Measurements from ENCODE around the gene MEI1.
"Not testable (repeated sequence)": the region's sequence is repeated elsewhere in the genome, so short reads cannot be mapped to it uniquely, and the experiment has no call there.

Gene MEI1

DNA sequence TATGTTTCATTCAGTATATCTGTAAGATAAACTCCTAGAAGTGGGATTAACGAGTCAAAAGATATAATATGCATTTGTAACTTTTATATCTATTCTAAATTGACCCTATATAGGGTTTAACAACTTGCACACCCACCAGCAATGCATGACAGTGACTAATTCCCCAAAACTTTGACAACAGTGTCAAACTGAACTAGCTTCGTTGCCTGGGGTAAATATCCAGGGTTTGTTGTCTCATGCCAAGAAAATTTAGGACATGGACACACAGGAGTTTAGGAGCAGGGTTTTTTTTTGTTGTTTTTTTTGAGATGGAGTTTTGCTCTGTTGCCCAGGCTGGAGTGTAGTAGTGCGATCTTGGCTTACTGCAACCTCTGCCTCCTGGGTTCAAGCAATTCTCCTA is 15.7 kb upstream of the MEI1 start:
- DNase-seq: no peak

DNA sequence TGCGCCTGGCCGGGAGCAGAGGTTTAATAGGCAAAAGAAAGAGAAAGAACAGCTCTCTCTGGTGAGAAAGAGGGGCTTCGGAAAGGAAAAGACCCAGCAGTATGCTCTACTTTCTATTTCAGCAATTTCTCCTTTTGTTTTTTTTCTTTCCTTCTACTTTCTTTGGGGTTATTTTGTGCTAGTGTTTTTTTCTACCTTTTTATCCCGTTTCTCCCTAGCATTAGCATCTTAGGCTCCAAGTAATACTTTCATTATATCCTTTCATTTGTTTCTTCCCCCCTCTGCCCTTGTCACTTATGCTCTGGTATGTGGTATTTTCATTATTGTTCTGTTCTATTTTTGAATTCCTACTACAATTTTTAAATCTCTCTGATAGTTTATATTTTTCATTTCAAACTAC is 15.1 kb upstream of the MEI1 start:
- no peak for DNase-seq

DNA sequence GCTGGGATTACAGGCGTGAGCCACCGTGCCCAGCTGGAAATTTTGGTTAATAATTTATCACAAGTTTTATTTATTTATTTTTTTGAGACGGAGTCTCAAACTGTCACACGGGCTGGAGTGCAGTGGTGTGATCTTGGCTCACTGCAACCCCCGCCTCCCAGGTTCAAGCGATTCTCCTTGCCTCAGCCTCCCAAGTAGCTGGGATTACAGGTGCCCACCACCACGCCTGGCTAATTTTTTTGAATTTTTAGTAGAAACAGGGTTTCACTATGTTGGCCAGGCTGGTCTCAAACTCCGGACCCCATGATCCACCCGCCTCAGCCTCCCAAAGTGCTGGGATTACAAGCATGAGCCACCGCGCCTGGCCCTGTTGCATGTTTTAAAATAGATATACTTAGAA is 12.4 kb upstream of the MEI1 start:
- not testable (repeated sequence) for DNase-seq

DNA sequence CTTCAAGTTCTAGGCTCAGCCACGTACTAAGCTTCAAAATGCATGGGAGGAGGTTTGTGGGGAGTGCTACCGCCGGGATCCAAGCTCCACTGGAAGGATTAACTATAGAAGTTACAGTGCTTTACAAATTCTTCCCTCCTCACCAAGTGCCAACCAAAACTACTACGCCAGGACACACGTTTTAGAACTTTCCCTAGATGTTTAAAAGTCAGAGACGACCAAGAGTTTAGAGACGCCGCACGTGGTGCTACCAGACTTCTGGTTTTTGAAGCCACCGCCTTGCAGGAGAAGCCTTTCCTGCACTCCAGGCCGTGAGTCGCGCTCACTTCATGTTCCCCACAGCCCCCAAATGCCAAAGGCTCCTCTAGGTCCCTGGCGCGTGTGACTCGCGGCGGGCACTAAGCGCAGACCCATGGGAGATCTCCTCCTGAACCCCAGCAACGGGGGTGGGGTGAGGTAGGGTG is 11.4 kb upstream of the MEI1 start:
- no peak for DNase-seq

DNA sequence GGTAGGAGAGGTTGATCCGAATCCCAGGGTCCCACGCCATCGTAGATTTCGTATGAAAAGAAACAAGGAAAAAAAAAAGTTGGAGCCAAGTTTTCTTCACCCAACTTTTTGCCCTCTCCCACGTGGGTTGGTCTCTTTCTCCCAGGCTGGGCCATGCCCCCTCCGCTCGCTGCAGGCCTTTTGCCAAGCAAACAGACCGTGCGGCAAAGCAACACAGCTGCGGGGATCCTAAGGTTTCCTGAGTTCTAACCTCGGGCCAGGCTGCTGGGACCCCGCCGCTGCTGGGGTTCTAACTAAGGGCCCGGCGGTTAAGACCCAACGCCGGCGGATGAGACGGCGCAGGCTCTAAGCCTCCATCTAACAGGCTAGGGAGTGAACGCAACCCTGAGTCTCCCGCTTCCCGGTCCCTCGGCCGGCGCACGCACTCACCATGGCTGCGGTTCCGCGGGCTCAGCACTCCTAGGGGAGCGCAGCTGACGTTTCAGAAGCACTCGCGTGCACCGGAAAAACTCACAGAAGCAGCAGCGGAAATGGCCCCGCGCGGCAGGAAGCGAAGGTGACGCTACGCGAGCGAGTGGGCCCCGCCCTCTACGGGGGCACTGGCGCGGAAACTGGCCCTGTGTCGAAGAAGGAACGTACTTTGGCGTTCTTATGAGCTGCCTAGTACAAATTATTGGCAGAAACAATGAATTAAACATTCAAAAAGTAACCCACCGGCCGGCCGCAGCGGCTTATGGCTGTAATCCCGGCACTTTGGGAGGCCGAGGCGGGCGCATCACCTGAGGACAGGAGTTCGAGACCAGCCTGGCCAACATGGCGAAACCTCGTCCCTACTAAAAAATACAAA is 10.7 kb upstream of the MEI1 start, which contains the start of gene SNU13:
TSS of gene SNU13 (minus strand) at position 503 of the 847 bp plus-strand sequence. CDS start at position 432, 71 bp downstream.
- peak; percentile 52 for DNase-seq

DNA sequence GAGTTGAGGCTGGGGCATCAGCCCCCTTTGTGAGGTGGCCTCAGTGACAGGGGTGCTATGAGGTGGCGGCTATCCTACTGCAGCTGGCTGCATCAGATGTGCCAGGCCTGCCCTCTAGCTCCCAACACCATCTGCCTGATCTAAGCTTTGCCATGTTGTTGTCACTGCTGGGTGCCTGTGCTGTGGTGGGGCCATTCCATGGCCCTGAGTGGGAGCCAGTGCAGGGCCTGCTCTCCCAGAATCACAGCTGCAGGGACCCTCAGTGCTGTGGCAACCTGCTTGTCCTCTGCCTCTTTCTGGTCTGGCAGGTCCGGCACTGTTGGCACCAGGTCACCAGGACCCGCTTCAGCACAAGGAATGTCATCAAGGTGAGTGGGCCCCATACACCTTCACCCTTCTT is 8.8 kb upstream of the MEI1 start:
- no peak for DNase-seq

DNA sequence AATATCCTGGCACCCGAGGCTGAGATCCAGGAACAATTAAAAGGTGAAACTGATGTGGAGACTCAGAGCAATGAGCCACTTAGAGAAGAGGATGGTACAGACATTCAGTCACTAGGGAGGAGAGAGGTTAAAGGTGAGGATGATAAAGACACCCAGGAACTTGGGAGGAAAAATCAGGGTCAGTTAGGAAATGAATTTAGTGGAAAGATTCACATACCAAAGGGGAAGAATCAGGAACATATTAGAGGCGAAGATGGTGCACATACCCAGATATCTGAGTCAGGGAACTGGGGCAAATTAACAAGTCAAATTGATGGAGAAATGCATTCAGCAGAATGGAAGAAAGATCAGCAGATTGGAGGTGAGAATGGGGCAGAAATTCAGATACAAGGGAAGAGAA is 4.1 kb upstream of the MEI1 start:
- no peak for DNase-seq

DNA sequence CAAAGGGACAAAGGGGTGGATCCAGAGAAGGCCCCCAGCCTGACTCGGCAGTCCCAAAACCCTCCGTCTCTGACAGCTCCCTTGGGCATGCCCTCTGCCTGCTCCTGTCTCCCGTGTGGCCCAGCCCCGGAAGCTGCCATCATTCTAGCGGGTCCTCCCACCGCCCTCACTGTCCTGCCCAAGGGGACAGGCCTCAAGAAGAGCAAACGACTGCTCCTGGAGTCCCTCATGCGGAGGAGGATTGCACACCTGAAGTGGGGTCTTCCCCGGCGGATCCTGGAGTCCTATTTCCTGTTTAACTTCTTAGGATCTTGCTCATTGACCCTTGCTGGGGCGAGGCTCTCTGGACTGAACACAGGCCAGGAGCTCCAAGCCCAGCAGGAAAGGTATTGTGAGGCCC is 2.6 kb upstream of the MEI1 start:
- no peak for DNase-seq

DNA sequence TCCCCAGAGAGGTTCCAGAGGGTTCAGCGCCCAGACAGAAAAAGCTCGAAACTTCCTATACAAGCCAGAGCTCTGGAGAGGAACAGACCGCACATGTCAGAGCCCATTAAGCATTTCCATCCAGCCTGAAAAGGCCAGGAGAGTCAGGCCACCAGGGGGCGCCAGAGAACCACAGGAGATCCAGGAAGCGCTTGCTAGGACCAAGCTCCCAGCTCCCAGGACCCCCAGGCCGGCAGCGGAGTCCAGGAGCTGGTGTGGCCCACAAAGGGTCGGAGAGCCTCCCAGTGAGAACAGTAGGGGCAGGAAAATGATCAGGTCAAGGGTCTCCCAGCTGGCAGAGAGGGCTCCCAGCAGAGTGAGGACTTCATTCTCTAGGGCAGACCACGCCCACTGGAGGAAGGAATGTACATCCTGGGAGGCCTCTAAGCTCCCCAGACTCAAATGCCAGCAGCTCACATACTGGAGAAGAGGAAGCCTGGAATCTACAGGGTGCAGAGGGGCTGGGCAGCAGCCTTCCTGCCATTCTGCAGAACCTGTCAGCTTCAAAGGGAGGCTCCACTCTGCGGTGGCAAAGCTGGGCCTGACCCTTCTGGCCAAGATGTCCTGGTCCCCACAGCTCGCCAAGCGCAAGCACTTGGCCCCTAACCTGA is 2.1 kb upstream of the MEI1 start:
- peak; percentile 46 for DNase-seq

DNA sequence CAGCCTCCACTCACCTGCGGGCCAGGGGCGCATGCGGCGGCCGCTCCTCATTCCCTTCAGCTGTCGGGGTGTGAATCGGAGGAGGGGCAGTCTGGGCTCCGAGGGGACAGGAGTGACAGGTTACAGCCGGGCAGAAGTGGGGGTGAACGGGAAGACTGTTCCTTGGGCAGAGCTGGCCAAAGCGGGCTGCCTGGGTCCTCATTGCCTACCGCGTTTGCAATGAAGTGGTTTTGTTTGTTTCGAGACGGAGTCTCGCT is 733 bp downstream of the MEI1 start:
- no peak for DNase-seq

DNA sequence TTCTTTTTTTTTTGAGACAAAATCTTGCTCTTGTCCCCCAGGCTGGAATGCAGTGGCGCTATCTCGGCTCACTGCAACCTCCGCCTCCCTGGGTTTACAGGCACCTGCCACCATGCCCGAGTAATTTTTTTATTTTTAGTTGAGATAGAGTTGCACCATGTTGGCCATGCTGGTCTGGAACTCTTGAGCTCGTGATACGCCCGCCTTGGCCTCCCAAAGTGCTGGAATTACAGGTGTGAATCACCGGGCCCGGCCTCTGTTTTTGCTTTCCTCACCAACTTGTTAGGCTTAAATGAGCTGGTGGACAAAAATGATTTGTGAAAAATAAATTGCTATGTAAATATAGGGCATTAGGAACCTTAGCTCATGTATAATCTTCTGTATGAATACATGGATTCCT is 3.5 kb downstream of the MEI1 start:
- no peak for DNase-seq

DNA sequence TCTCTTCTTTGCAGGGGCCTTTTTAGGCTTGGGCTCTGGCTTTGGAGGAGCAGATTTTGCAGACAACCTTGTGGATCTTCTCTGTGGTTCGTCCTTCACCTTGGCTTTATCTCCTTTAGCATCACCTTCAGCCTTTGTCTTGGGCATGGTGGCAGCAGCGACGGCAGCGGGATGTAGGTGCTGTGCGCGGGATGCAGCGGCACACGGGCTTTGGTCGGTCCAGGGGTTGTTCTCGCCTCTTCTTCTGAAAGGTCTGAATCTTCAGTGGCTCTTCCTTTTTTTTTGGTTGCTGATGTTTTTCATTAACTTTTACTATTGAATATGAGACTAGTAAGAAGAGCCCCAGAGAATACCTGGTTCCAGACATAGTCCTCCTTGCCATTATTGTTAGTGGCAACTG is 10.0 kb downstream of the MEI1 start:
- no peak for DNase-seq

DNA sequence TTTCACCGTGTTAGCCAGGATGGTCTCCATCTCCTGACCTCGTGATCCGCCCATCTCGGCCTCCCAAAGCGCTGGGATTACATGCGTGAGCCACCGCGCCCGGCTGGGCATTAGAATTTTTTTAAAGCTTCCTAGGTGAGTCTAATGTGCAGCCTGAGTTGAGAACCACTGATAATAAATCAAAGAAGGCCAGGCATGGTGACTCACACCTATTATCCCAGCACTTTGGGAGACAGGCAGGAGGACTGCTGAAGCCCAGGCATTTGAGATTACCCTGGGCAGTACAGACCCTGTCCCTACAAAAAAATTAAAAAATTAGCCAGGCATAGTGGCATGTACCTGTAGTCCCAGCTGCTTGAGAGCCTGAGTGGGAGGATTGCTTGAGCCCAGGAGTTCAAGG is 13.7 kb downstream of the MEI1 start:
- no peak for DNase-seq

DNA sequence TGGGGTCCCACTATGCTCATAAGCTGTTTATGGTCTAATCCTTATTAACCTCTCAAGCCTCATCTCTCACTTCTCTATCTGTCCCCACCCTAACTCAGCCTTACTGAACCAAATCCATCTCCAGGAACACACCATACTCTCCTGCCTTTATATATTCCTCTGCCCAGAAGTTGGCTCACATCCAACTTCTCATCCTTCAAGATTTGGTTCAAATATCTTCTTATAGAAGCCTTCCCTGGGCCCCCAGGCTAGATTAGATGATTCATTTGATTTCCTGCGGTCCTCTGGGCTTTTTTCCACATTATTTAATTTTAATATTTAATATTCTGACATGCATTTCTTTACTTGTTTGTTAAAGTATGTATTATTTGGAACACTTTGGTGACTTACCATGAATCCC is 23.2 kb downstream of the MEI1 start:
- DNase-seq: no peak

DNA sequence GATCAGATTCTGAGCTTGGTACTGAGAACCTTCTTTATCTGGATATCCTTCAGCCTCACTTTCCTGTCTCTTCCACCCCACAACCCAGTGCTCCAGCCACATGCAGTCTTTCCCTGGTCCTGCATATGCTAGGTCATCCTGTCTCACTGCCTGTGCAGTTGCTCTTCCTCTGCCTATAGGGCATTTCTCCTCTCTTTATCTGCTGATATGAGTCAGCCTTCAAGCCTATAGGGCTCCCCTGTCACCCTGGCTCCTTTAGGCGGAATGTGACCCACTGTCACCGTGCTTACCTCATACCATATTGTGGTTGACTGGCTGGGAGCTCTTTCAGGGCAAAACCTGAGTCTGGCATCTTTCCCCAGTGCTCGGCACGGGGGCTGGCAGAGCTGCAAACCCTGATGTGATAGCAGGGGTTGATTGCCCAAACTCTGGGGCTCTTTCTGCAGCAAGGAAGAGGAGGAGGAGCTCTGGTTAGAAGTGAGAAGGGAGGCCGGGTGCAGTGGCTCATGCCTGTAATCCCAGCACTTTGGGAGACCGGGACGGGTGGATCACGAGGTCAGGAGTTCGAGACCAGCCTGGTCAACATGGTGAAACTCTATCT is 26.3 kb downstream of the MEI1 start:
- no peak for DNase-seq

DNA sequence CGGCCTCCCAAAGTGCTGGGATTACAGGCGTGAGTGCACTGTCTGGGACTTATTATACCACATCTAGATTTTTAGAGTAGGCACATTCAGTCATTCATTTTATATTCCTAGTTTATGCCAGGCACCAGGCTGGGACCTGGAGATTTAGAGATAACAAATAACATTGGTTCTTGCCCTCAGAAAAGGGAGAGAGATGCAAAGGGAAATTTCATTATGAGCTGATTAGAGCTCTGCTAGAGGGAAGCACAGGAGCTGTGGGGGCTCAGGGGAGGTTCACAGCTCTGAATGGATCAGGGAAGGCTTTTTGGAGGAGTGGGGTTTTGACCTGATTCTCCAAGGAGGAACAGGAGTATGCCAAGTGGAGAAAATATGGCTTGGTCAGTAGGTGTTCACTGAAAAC is 32.3 kb downstream of the MEI1 start:
- no peak for DNase-seq

DNA sequence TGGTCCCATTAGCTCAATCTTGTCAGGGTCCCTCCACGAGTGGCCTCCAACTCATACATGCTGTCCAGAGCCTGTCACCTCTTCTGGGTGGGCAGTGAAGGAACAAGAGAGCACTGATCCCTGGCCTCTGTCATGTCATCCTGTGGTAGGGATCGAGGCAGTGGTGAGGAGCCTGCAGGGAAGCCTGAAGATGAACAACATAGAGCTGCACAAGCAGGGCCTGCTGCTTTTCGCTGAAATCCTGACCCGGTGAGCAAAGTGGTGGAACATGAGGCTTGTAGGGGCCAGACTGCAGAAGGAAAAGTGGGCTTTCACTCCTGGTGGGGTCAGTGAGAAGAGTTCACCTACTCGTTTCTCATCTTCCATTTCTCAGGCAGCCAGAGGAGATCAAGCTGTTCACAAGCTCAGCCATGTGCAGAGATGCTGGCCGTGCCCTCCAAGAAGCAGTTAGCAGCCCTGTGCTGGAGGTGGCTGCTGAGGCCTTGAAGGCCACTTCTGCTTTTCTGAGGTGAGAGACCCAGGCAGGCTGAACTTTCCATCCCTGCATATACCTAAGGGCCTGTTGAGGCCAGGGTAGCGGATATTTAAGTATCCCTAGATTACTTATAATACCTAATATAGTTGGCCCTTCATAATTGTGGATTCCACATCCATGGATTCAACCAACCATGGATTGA is 32.9 kb downstream of the MEI1 start:
- DNase-seq: no peak

DNA sequence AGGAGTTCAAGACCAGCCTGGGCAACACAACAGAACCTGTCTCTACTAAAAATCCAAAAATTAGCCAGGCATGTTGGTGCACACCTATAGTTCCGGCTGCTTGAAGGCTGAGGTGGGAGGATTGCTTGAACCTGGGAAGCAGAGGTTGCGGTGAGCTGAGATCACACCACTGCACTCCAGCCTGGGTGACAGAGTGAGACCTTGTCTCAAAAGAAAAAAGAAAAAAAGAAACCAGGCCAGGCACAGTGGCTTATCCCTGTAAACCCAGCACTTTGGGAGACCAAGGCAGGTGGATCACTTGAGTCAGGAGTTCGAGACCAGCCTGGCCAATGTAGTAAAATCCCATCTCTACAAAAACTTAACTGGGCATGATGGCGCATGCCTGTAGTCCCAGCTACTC is 33.9 kb downstream of the MEI1 start:
- not testable (repeated sequence) for DNase-seq

DNA sequence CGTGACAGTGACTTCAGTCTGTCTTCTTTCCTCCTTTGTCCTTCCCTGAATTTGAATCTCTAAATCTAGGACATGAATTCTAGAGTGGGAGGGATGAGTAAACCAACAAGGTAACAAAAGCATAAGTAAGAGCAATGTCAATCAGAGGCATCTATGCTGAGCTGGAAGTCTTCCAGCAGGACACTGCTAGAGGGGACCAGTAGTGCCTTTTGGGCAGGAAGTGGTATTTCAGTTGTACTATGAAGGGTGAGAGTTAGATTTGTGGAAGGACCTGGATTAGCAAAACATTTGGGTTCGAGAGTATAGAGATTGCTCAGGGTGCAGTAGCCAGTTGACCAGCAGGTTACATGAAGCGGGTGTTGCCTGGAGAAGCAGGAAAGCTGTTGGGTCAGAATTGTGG is 40.3 kb downstream of the MEI1 start:
- no peak for DNase-seq

DNA sequence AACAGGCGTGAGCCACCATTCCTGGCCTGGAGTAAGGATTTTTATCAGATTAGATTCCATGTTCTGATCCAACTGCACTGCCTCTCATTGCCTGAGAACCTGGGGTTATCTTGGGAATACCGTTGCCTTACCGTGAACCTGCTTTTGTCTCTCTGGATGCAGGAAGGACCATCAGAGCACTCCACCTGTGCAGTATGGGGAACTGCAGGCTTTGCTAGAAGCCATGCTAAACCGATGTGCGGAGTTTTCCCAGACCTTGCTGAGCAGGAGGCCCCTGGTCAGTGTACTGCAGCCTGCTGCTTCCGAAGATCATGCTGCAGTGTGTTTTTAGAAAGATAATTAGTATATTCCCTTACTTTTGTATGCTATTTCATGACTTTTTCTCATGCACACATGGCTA is 43.6 kb downstream of the MEI1 start:
- DNase-seq: no peak

DNA sequence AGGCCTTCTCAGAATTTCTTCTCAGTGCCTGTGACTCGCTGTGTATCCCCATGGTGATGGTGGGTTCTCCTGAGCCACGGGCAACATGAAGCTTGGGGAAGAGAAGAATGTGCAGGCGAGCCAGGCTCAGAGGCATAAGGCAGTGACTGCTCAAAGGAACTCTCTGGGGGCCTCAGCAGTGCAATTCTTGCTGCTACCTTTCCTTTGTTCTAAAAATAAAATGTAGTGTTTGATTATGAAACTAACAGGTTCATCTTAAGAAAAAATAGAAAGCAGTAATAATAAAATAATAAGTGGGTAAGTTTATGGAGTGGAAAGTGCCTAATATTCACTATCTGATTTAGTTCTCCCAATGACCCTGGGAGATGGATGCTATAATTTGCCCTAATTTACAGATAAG is 46.7 kb downstream of the MEI1 start:
- no peak for DNase-seq

DNA sequence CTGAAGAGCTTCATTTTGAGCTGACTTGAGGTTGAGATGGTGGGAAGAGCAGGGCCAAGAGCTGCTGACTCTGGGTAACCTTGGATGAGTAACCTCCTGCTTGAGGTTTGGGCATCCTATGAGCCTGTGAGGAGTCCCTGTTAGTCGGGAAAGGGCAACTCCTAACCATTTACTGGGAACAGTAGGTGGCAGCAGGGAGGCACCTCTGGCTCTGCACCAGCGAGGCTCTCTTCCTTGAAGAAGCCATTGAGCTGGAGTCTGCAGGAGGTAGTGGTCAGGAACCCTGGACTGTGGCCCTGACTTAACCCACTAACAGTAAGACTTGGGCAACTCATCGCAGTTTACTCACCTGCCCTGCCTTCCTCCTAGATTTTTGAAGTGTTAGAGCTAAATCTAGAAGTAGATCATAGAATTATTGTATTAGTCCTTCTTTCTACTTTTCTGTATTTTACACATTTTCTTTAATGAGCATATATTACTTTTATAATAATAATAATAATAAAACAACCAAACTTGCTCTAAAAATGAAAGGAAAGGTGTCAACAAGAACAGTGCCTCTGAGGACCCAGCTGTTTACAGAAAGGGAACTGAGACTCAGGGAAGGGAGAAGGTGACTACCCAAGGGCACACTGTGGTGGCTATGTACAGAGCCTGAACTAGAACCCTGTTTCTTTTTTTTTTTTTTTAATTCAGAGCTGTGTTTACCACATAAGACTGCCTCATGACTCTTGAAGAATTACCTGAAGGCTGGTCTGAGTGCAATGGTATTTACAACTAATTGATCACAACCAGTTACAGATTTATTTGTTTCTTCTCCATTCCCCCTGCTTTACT is 47.5 kb downstream of the MEI1 start:
- DNase-seq: peak; percentile 11
